ENCODE results near the gene ENTPD7. TPM values are rescaled to one million over a fixed set of nuclear protein-coding genes. Genes with fewer than 3 reads are reported as not detected.

The ENTPD7 gene
- total RNA-seq, 2 donors from 2014 or later = 23.8 to 26.4 TPM

DNA sequence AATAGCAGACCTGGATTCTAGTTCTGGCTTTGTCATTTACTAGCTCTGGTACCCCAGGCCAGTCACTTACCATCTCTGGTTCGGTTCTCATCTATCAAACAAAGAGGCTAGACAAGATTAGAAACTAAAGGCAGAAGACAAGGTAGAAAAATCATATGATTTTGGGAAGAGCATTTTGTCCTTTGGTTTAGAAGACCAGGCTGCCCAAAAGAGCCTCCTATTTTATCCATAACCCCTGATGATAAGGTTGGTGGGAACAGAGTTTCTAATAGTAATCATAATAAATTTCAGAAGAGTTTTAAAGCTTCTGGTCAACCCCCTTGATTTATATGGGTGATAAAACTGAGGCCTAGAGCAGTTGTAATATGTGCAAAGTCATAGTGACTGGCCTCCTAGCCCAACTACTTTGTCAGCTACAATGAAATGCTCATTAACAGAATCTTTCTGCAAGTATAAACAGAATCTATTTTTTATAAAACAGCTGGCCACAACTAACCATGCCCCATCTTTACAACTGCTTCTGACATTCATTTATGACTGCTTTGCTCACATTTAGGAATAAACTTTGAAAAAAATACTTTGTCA, 49.2 kb downstream of the ENTPD7 start:
- Mint-ChIP-seq H3K36me3 (ENCODE audit: low read depth) (peaks cover 50% of the 10 kb centered on the region), H3K9me3 (no peaks in the 10 kb centered on the region), H3K4me1 (no peaks in the 10 kb centered on the region), H3K4me3 (no peak overlapping the region), H3K27me3 (ENCODE audit: insufficient read depth) (no peaks in the 10 kb centered on the region), H3K27ac (no peak overlapping the region)
- no peaks in the 10 kb centered on the region for H3K27me3 ChIP-seq (ENCODE audit: control insufficient read depth, insufficient read depth, low read length, poor library complexity, severe bottlenecking)
- 80 to 94% methylated on average over 1 of the region's 1 CpG for WGBS, 2 experiments (ENCODE audit: insufficient coverage in 1 of 2, insufficient read length in 1 of 2)
- TF ChIP-seq, protein P1, sequence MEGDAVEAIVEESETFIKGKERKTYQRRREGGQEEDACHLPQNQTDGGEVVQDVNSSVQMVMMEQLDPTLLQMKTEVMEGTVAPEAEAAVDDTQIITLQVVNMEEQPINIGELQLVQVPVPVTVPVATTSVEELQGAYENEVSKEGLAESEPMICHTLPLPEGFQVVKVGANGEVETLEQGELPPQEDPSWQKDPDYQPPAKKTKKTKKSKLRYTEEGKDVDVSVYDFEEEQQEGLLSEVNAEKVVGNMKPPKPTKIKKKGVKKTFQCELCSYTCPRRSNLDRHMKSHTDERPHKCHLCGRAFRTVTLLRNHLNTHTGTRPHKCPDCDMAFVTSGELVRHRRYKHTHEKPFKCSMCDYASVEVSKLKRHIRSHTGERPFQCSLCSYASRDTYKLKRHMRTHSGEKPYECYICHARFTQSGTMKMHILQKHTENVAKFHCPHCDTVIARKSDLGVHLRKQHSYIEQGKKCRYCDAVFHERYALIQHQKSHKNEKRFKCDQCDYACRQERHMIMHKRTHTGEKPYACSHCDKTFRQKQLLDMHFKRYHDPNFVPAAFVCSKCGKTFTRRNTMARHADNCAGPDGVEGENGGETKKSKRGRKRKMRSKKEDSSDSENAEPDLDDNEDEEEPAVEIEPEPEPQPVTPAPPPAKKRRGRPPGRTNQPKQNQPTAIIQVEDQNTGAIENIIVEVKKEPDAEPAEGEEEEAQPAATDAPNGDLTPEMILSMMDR (conservative IDR thresholded peaks at IDR 0.05) = no peak
- no peak overlapping the region for H3K27ac ChIP-seq (ENCODE audit: low read depth, low read length)
- H3K9ac ChIP-seq (ENCODE audit: extremely low read depth, low read length, poor library complexity, severe bottlenecking) = no peak overlapping the region
- H3K4me1 ChIP-seq (ENCODE audit: control insufficient read depth, insufficient read depth, low read length) = no peaks in the 10 kb centered on the region
- H3K4me3 ChIP-seq (ENCODE audit: low read length) = no peak overlapping the region
- peaks cover 79% of the 10 kb centered on the region for H3K36me3 ChIP-seq (ENCODE audit: control insufficient read depth, insufficient read depth, low read length)
- H3K9me3 ChIP-seq (ENCODE audit: control insufficient read depth, low read length) = no peaks in the 10 kb centered on the region
- no peak for DNase-seq

DNA sequence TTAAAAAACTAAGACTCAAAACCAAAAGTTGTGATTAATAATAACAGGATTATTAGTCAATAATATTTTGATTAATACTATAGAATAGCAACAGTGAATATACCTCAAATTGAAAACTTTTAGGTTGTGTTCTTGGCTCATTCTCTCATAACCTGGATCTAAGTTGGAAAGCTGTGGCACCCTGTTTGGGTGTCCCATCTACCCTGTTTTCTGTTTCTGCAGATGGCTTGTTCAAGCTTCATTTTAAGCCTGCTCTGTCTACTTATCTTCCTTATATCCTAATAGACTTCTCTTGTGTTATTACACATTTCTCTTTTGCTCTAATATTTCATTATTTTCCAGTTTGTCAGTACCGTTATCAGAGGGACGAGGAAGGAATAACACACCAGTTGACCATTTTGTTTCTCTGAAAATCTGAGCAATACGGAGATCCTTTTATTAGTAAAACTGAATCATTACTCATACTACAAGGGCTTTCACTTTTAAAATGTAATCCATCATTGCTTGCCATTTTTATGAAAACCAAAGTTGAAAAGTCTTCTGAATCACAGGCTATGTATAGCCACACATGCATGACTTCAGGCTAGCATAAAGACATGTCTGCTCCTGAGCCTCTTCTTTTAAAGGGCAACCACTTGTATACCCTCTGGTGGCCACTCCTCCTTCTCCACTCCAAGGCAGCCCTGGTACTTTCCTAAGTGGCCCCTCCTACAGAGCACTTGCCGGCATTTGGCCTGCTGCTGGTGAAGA, 50.3 kb downstream of the ENTPD7 start:
- Mint-ChIP-seq H3K27ac (no peak overlapping the region), H3K4me1 (no peaks in the 10 kb centered on the region), H3K4me3 (no peak overlapping the region), H3K27me3 (ENCODE audit: insufficient read depth) (no peaks in the 10 kb centered on the region), H3K9me3 (no peaks in the 10 kb centered on the region), H3K36me3 (ENCODE audit: low read depth) (peaks cover 50% of the 10 kb centered on the region)
- no peak overlapping the region for H3K4me3 ChIP-seq (ENCODE audit: low read length)
- H3K27ac ChIP-seq (ENCODE audit: low read depth, low read length) = no peak overlapping the region
- H3K4me1 ChIP-seq (ENCODE audit: control insufficient read depth, insufficient read depth, low read length) = no peaks in the 10 kb centered on the region
- peaks cover 79% of the 10 kb centered on the region for H3K36me3 ChIP-seq (ENCODE audit: control insufficient read depth, insufficient read depth, low read length)
- 60 to 70% methylated on average over 3 to 4 of the region's 4 CpGs for WGBS, 2 experiments (ENCODE audit: insufficient coverage in 1 of 2, insufficient read length in 1 of 2)
- H3K9me3 ChIP-seq (ENCODE audit: control insufficient read depth, low read length) = no peaks in the 10 kb centered on the region
- H3K9ac ChIP-seq (ENCODE audit: extremely low read depth, low read length, poor library complexity, severe bottlenecking) = no peak overlapping the region
- no peaks in the 10 kb centered on the region for H3K27me3 ChIP-seq (ENCODE audit: control insufficient read depth, insufficient read depth, low read length, poor library complexity, severe bottlenecking)
- DNase-seq = peak; percentile 57
- TF ChIP-seq, protein P1 (conservative IDR thresholded peaks at IDR 0.05) = no peak

DNA sequence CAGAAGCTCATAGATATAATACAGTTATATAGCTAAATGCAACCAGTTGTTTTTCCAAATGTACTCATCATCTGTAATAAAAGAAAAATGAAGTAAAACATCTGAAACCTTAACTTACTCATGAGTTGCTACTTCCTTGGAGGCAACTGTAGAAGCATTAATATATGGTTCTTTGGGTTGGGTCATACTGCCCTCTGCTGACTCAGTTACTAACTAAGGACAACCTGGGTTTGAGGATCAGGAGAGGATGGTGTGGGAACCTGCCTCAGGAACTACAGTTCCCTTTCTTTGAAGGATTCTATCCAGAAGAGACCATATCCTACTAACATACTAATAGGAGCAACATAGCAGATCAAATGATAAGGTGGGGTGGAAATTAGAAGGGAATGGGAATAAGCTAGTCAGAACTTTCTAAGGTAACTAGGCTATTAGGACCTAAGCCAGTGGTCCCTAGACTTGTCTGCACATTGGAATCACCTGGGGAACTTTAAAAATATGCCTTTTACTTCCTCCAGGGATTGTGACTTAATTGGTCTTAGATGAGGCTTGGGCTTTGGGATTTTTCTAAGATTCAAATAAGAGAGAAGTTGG, 51.9 kb downstream of the ENTPD7 start:
- peak; percentile 58 for DNase-seq
- peaks cover 47% of the 10 kb centered on the region for H3K36me3 Mint-ChIP-seq (ENCODE audit: low read depth)
- H3K27ac Mint-ChIP-seq = no peak overlapping the region
- no peaks in the 10 kb centered on the region for H3K9me3 ChIP-seq (ENCODE audit: control insufficient read depth, low read length)
- no peaks in the 10 kb centered on the region for H3K27me3 Mint-ChIP-seq (ENCODE audit: insufficient read depth)
- no peaks in the 10 kb centered on the region for H3K4me1 ChIP-seq (ENCODE audit: control insufficient read depth, insufficient read depth, low read length)
- H3K4me3 ChIP-seq (ENCODE audit: low read length) = no peak overlapping the region
- no peak overlapping the region for H3K9ac ChIP-seq (ENCODE audit: extremely low read depth, low read length, poor library complexity, severe bottlenecking)
- no peaks in the 10 kb centered on the region for H3K9me3 Mint-ChIP-seq
- H3K27me3 ChIP-seq (ENCODE audit: control insufficient read depth, insufficient read depth, low read length, poor library complexity, severe bottlenecking) = no peaks in the 10 kb centered on the region
- TF ChIP-seq, protein P1 (conservative IDR thresholded peaks at IDR 0.05) = peak; percentile 75
- H3K27ac ChIP-seq (ENCODE audit: low read depth, low read length) = no peak overlapping the region
- no peak overlapping the region for H3K4me3 Mint-ChIP-seq
- peaks cover 79% of the 10 kb centered on the region for H3K36me3 ChIP-seq (ENCODE audit: control insufficient read depth, insufficient read depth, low read length)
- H3K4me1 Mint-ChIP-seq = no peaks in the 10 kb centered on the region

All from endodermal cell (in vitro differentiated cells).